HG02571 (cell line): ENCODE measurements around the gene LEKR1.
A peak's percentile ranks its signal among the peaks of the same experiment; 100 is the strongest.

Experiments used
- ATAC-seq: cut with Tn5 transposase; IDR thresholded peaks from one replicate; pipeline ENCODE4 v1.9.1; 2021; ENCODE audit warnings: mild to moderate bottlenecking, moderate library complexity; ENCODE audit not compliant: unreplicated experiment

LEKR1 gene

DNA sequence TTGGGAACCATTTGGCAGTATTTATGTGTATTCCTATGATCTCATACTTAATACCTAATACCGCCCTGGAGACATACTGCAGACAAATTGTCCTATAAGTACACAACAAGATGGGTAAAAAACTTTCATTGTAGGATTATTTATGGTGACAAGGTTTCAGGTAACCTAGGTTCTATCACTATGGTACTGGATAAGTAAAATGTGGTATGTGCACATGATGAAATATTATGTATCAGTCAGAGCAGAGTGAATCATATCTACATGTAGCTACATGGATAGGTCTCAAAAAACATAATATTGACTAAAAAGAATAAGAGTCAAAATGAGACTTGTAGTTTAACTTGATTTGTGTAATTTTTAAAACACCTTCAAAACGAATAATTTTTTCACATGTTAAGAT, 147.8 kb downstream of the LEKR1 start:
- ATAC-seq, result no peak

DNA sequence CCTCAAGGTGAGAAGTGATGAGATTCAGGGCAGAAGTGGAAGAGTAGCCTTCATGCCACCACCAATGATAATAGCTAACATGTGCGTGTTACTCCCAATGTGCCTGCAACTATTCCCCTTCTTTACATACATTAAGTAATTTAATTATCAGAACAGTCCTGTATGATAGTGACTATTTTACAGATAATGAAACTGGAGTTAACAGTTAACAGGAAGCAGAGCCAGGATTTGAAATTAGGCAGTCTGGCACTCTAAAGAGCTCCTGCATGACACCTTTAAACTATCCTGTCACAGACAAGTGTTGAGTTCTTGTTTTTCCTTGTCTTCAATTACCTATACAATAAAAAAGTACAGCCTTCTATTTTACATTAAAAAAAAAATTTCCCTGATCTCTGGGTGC, 148.8 kb downstream of the LEKR1 start:
- no peak for ATAC-seq

DNA sequence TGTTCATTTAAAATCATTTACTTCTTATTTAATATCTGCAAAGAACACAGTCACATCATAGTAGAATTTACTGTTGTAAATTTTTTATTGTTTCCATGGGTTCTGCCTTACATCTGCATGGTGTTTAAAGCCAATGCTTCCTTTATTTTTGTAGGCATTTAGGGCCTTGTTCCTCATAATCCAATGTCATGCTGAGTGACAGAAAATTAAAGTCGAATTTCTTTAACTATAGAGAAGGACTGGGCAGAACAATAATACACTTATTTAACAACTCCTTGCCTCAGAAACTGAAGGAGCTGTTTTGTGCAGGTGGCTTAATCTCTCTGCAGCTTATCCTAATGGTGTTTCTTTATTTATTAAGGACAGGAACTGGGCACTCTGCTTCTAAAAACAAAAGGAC, 149.6 kb downstream of the LEKR1 start:
- ATAC-seq, result no peak

GRCh38 chr3:156976933-156977332, 150.8 kb downstream of the LEKR1 start:
- no peak for ATAC-seq

DNA sequence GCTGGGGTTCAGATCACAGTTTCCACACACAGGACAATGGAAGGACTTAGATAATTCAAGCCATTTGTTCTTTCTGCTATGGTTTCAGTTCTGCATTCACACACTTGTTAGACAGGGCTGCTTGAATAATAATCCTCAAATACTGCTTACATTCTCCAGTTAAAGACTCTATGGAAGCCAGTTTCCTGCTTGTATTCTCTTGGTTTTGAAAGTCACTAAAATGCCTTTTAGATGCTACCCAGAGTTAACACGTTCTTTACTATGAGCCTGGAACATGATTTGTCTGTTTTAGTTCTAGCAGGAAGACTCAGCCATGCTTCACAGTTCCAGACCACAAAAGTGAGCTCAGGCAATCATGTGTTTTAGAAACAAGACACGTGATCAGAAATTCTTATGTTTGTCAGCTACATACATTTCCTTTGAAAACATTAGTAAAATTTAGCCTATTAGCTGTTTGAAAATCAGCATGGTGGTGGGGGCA, 152.4 kb downstream of the LEKR1 start:
- peak; percentile 95 for ATAC-seq

- ATAC-seq, result no peak
These were observed 154.9 kb downstream of the LEKR1 start for GRCh38 chr3:156981005-156981404.

DNA sequence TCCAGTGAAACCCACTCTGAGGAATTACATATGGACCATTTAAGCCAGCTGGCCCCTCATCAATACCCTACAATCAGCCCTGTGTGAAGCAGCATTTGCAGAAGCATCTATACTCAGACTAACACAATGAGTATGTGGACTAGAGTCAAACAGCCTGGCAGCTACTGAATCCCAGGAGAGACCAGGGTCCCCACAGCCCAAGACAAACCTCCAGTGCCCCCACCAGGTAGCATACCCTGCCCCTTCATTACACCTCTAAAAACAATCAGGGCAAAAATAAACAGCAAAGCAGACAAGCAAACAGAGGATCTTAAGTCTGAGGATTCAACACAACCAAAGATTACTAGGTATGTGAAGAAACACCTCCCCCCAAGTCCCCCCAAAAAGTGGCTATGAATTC, 157.4 kb downstream of the LEKR1 start:
- no peak for ATAC-seq

- no peak for ATAC-seq
These were observed 159.6 kb downstream of the LEKR1 start for GRCh38 chr3:156985711-156986110.

- no peak for ATAC-seq
These were observed 161.8 kb downstream of the LEKR1 start for GRCh38 chr3:156987946-156988345.

DNA sequence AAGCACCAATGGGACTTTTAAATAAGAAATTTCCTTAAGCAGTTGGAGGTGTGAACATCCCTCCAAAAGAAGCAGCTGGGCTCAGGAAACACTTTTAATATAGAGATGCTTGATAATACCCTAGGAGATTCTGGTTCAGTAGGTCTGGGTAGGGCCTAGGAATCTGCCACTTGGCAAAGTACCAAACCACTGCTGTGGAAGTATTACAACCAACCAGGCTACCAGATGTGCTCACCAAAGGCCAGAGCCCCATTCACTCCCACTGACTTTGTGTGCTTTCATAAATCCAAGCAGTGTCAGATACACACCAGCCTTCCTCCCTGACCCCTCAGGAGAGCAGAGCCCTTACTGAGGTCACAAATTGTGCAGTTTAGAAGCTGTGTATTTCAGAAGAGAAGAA, 171.2 kb downstream of the LEKR1 start:
- ATAC-seq, result no peak

- ATAC-seq, result no peak
These were observed 175.2 kb downstream of the LEKR1 start for GRCh38 chr3:157001221-157001957.

DNA sequence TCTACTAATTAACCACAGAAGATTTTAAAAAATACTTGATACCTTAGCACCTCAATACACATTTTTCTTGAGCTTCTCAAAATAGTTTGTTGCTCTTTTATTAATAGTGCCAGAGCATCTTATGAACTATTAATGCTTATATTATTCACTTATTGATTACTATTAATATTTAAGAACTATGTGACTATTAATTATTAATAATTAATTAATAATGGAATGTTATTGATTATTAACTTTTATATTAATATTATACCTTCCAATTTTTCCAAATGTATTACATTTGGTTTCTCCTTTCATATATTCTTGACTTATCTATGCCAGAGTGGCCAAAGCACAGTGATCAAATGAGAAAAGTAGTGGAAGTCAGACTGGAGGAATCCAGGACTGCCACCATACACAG, 195.5 kb downstream of the LEKR1 start:
- no peak for ATAC-seq

GRCh38 chr3:157023226-157023625, 197.1 kb downstream of the LEKR1 start:
- no peak for ATAC-seq

GRCh38 chr3:157026091-157026490, 199.9 kb downstream of the LEKR1 start:
- no peak for ATAC-seq

- ATAC-seq, result no peak
These were observed 201.9 kb downstream of the LEKR1 start for GRCh38 chr3:157027861-157028745.

- no peak for ATAC-seq
These were observed 203.2 kb downstream of the LEKR1 start for GRCh38 chr3:157029365-157029790.

GRCh38 chr3:157030712-157031111, 204.6 kb downstream of the LEKR1 start:
- no peak for ATAC-seq

GRCh38 chr3:157033001-157033400, 206.8 kb downstream of the LEKR1 start:
- ATAC-seq, result no peak

DNA sequence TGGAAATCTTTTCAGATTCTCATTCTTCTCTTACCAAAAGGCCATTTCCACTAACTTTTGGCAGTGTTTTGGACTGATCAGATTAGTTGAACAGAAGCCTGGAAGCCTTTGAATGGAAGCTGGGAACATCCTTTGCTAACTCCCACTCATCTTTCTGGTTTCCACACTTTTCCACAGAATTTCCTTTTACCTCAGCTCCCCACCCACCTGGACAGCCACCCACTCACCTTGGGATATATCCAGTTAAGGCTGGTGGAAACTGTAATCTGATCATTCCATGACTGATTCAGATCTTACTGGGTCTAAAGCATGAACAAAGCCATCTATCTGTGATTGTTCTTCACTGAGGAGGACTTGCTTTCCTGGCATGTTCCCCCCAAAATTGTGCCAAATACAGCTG, 214.3 kb downstream of the LEKR1 start:
- no peak for ATAC-seq

DNA sequence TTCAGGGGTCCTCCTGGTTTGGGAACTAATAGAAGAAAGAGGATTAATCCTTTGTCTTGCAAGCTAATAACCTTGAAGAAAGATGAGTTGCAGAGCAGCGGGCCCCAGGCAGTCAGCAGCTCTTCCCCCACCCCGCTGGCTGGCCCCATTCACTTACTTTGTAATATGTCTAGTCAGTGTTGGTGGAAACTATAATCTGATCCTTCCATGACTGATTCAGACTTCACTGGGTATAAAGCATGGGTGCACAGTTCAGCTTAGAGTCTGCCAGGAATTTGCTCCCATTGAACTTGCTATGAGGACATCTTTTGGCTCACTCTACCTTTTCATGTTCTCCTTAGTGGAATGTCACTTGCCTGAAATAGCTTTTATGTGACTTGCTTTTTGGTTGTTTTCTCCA, 216.1 kb downstream of the LEKR1 start:
- ATAC-seq, result no peak

- ATAC-seq, result no peak
These were observed 217.6 kb downstream of the LEKR1 start for GRCh38 chr3:157043771-157044170.

DNA sequence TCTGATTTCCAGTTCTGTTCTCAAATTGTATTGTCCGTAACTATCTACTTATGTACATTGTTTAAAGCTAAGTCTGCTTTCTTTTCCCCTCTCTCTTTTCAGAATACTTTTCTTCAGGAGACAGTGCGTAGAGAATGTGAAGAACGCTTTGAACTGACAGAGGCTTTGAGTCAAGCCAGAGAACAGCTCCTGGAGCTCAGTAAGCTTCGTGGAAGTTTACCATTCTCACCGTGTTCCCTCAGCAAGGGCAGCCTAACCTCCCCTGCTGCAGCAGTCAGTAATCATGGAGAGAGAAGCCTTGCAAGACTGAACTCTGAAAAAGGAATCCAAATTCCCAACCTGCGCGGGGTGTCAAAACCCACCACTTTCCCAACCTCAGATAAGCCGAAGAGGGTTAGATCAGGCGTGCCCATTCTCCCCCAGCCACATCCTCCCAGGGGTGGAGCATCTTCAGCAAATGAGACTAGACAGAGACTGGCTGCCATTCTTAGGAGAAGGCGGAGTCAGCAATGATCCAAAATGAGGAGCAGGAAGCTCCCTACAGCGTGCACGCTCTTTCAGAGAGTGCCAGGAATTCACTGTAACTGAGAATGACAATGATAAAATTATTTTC, 219.2 kb downstream of the LEKR1 start:
- no peak for ATAC-seq
